SK-N-SH treated with all-trans-retinoic acid at 6 μM for 48 hours (cell line): Measurements from ENCODE around the gene ABO.

Source experiments
- ATAC-seq: fragments of 200-7000 bp; cut with Tn5 transposase; 3 replicates; pipeline ENCODE4 v1.9.1; 2020; ENCODE audit warnings: mild to moderate bottlenecking, moderate library complexity
- ARNTL ChIP-seq: fragments of 450-650 bp; formaldehyde crosslinking; IDR thresholded peaks from 2 replicates; pipeline ENCODE4 v1.5.0; 2020; ENCODE audit warnings: low read depth, mild to moderate bottlenecking, moderate library complexity, borderline replicate concordance
- BACH2 ChIP-seq: fragments of 250-450 bp; sonication (Bioruptor Pico); IDR thresholded peaks from 2 replicates; pipeline ENCODE4 v1.9.0; 2021; ENCODE audit warnings: mild to moderate bottlenecking, borderline replicate concordance
- CSDC2 ChIP-seq: fragments of 250-450 bp; sonication (Bioruptor Pico); IDR thresholded peaks from 2 replicates; pipeline ENCODE4 v1.5.0; 2020; ENCODE audit warnings: mild to moderate bottlenecking, moderate library complexity
- CSRNP3 ChIP-seq: fragments of 250-450 bp; sonication (Bioruptor Pico); IDR thresholded peaks from 2 replicates; pipeline ENCODE4 v1.5.1; 2021; ENCODE audit warnings: mild to moderate bottlenecking, moderate library complexity
- ESRRG ChIP-seq: fragments of 250-450 bp; sonication (Bioruptor Pico); IDR thresholded peaks from 2 replicates; pipeline ENCODE4 v1.6.1; 2021; ENCODE audit warnings: mild to moderate bottlenecking
- GLIS3 ChIP-seq: fragments of 250-450 bp; sonication (Bioruptor Pico); IDR thresholded peaks from 2 replicates; pipeline ENCODE4 v1.5.0; 2020; ENCODE audit warnings: mild to moderate bottlenecking, moderate library complexity
- ISL1 ChIP-seq: fragments of 250-450 bp; sonication (Bioruptor Pico); IDR thresholded peaks from 2 replicates; pipeline ENCODE4 v2.1.2; 2022; ENCODE audit warnings: mild to moderate bottlenecking, moderate library complexity
- OSR1 ChIP-seq: fragments of 250-450 bp; sonication (Bioruptor Pico); IDR thresholded peaks from 2 replicates; pipeline ENCODE4 v1.8.0; 2022; ENCODE audit warnings: moderate library complexity, mild to moderate bottlenecking, inconsistent platforms
- POU6F1 ChIP-seq: fragments of 250-450 bp; sonication (Bioruptor Pico); IDR thresholded peaks from 2 replicates; pipeline ENCODE4 v1.8.0; 2021; ENCODE audit warnings: low read depth, mild to moderate bottlenecking, moderate library complexity, borderline replicate concordance
- PPARA ChIP-seq: fragments of 250-450 bp; sonication (Bioruptor Pico); IDR thresholded peaks from 2 replicates; pipeline ENCODE4 v1.5.0; 2020; ENCODE audit warnings: mild to moderate bottlenecking, borderline replicate concordance
- RARB ChIP-seq: fragments of 250-450 bp; sonication (Bioruptor Pico); IDR thresholded peaks from 2 replicates; pipeline ENCODE4 v1.8.0; 2021; ENCODE audit warnings: mild to moderate bottlenecking, moderate library complexity
- SNAI2 ChIP-seq: fragments of 250-450 bp; sonication (Bioruptor Pico); IDR thresholded peaks from 2 replicates; pipeline ENCODE4 v1.5.0; 2020; ENCODE audit warnings: mild to moderate bottlenecking, moderate library complexity
- TOX ChIP-seq: fragments of 250-450 bp; sonication (Bioruptor Pico); IDR thresholded peaks from 2 replicates; pipeline ENCODE4 v1.8.0; 2021; ENCODE audit warnings: mild to moderate bottlenecking, moderate library complexity, borderline replicate concordance
- ZFP3 ChIP-seq: fragments of 250-450 bp; sonication (Bioruptor Pico); IDR thresholded peaks from 2 replicates; pipeline ENCODE4 v1.5.0; 2020; ENCODE audit warnings: mild to moderate bottlenecking, moderate library complexity
- ZFP30 ChIP-seq: fragments of 450-650 bp; formaldehyde crosslinking; IDR thresholded peaks from 2 replicates; pipeline ENCODE4 v1.5.0; 2022; ENCODE audit warnings: mild to moderate bottlenecking, moderate library complexity
- ZNF565 ChIP-seq: fragments of 450-650 bp; formaldehyde crosslinking; conservative IDR thresholded peaks from 2 replicates; pipeline ENCODE4 v1.5.0; 2020; ENCODE audit warnings: low read depth, mild to moderate bottlenecking, moderate library complexity
- ZNF70 ChIP-seq: fragments of 450-650 bp; formaldehyde crosslinking; IDR thresholded peaks from 2 replicates; pipeline ENCODE4 v1.5.0; 2020; ENCODE audit warnings: mild to moderate bottlenecking, moderate library complexity
- ZNF8 ChIP-seq: fragments of 450-650 bp; formaldehyde crosslinking; IDR thresholded peaks from 2 replicates; pipeline ENCODE4 v1.5.0; 2020; ENCODE audit warnings: mild to moderate bottlenecking, moderate library complexity
- TF ChIP-seq, protein P1 (sequence below): fragments of 250-450 bp; sonication (Bioruptor Pico); IDR thresholded peaks from 2 replicates; pipeline ENCODE4 v1.8.0; 2020; ENCODE audit warnings: mild to moderate bottlenecking, moderate library complexity, borderline replicate concordance
- TF ChIP-seq, protein P2 (sequence below): fragments of 250-450 bp; sonication (Bioruptor Pico); IDR thresholded peaks from 2 replicates; pipeline ENCODE4 v1.5.0; 2020; ENCODE audit warnings: mild to moderate bottlenecking, moderate library complexity

The ABO gene

DNA sequence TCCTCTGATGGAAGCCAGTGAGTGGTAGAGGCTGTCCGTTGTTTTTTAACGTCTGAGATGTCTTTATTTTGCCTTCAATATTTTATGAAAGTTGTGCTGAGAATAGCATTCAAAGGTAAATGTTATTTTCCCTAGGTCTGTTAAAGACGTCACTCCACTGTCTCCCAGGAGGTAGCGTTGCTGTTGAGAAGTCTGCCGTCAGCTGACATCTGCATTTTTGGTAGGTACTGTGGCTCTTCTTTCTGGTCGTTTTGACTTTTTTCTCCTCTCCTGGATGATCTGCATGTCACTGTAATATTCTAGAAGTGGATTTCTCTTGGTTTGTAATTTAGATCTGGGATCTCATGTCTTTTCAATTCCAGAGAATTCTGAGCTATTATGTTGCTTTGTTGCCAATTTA, 34.6 kb upstream of the ABO start:
- no peak for TF ChIP-seq BACH2 (CRISPR knock-in tag)
- TF ChIP-seq ARNTL (CRISPR knock-in tag), result no peak
- TF ChIP-seq ISL1 (CRISPR knock-in tag), result no peak
- no peak for TF ChIP-seq ZFP30 (CRISPR knock-in tag)
- TF ChIP-seq, protein P1, sequence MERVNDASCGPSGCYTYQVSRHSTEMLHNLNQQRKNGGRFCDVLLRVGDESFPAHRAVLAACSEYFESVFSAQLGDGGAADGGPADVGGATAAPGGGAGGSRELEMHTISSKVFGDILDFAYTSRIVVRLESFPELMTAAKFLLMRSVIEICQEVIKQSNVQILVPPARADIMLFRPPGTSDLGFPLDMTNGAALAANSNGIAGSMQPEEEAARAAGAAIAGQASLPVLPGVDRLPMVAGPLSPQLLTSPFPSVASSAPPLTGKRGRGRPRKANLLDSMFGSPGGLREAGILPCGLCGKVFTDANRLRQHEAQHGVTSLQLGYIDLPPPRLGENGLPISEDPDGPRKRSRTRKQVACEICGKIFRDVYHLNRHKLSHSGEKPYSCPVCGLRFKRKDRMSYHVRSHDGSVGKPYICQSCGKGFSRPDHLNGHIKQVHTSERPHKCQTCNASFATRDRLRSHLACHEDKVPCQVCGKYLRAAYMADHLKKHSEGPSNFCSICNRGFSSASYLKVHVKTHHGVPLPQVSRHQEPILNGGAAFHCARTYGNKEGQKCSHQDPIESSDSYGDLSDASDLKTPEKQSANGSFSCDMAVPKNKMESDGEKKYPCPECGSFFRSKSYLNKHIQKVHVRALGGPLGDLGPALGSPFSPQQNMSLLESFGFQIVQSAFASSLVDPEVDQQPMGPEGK, result no peak
- TF ChIP-seq CSRNP3 (CRISPR knock-in tag), result no peak
- TF ChIP-seq, protein P2, sequence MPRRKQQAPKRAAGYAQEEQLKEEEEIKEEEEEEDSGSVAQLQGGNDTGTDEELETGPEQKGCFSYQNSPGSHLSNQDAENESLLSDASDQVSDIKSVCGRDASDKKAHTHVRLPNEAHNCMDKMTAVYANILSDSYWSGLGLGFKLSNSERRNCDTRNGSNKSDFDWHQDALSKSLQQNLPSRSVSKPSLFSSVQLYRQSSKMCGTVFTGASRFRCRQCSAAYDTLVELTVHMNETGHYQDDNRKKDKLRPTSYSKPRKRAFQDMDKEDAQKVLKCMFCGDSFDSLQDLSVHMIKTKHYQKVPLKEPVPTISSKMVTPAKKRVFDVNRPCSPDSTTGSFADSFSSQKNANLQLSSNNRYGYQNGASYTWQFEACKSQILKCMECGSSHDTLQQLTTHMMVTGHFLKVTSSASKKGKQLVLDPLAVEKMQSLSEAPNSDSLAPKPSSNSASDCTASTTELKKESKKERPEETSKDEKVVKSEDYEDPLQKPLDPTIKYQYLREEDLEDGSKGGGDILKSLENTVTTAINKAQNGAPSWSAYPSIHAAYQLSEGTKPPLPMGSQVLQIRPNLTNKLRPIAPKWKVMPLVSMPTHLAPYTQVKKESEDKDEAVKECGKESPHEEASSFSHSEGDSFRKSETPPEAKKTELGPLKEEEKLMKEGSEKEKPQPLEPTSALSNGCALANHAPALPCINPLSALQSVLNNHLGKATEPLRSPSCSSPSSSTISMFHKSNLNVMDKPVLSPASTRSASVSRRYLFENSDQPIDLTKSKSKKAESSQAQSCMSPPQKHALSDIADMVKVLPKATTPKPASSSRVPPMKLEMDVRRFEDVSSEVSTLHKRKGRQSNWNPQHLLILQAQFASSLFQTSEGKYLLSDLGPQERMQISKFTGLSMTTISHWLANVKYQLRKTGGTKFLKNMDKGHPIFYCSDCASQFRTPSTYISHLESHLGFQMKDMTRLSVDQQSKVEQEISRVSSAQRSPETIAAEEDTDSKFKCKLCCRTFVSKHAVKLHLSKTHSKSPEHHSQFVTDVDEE (CRISPR knock-in tag), result no peak
- TF ChIP-seq ZFP3 (CRISPR knock-in tag), result no peak
- ATAC-seq, result no peak

- ATAC-seq, result no peak
Measured at GRCh38 chr9:133307301-133307700, 32.3 kb upstream of the ABO start.

DNA sequence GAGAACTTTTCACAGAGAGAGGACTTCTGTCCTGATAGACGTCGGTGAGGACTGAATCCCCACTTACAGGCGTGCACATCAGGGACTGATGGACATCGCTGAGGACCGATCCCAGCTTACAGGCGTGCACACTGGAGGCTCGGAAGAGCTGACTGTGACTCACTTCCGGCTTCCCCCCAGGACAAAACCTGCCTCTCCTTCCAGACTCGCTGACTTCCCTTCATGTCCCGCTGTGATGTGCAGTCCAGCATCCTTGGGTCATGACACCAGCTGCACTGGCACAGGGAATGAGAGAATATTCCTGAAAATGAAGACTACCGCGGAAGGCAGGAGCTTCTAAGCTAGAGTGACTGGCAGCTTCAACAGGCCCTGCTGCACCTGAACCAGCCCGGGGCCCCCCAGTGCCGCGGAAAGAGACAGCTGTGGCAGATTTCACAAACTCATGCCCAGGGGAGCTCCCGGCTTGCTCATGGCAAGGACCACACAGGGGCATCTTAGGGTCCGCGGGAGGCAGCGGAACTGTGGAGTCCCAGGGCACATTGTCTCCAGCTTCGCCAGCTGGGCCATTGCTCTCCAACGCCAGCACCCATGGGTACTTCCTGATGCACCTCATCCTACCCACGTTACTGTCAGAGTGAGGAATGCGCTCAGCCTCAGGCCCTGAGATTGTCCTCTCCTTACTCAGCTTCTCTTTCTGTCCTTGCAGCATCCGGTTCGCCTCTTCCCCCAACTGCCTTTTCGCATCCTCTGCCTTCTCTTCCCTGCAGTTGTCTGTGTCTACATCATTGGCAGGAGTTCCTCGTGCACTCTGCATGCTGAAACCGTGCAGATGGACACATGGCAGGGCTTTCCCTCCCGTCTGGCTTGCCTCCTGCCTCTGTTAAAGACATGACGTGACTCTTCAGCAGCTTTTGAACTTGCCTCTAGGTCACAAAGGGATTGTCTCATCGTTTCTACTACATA, 31.5 kb upstream of the ABO start:
- TF ChIP-seq ZNF8 (no peak), ARNTL (CRISPR knock-in tag) (no peak)
- TF ChIP-seq, protein P2 (CRISPR knock-in tag), result no peak
- no peak for ATAC-seq

More at GRCh38 chr9:133307301-133307700, 32.3 kb upstream of the ABO start:
- TF ChIP-seq TOX (CRISPR knock-in tag), result no peak
- TF ChIP-seq ZNF8, result no peak
- no peak for TF ChIP-seq CSDC2 (CRISPR knock-in tag)
- no peak for TF ChIP-seq ZFP3 (CRISPR knock-in tag)
- TF ChIP-seq SNAI2, result no peak
- no peak for TF ChIP-seq ZNF565 (CRISPR knock-in tag)
- no peak for TF ChIP-seq OSR1 (CRISPR knock-in tag)
- no peak for TF ChIP-seq CSRNP3 (CRISPR knock-in tag)

- ATAC-seq, result no peak
- no peak for TF ChIP-seq CSRNP3 (CRISPR knock-in tag)
- TF ChIP-seq ARNTL (CRISPR knock-in tag), result no peak
- no peak for TF ChIP-seq POU6F1 (CRISPR knock-in tag)
- TF ChIP-seq RARB (CRISPR knock-in tag), result no peak
- no peak for TF ChIP-seq ZFP3 (CRISPR knock-in tag)
- TF ChIP-seq SNAI2, result no peak
- no peak for TF ChIP-seq ISL1 (CRISPR knock-in tag)
- no peak for TF ChIP-seq BACH2 (CRISPR knock-in tag)
- no peak for TF ChIP-seq TOX (CRISPR knock-in tag)
- TF ChIP-seq ZNF70, result no peak
- TF ChIP-seq GLIS3 (CRISPR knock-in tag), result no peak
- no peak for TF ChIP-seq ZNF8
- TF ChIP-seq ESRRG (CRISPR knock-in tag), result no peak
- TF ChIP-seq OSR1 (CRISPR knock-in tag), result no peak
- TF ChIP-seq PPARA (CRISPR knock-in tag), result no peak
Measured at GRCh38 chr9:133305731-133306130, 30.7 kb upstream of the ABO start.
